Adipocyte (in vitro differentiated cells): ENCODE data around the gene ERH.
A peak's percentile ranks its signal among the peaks of the same experiment; 100 is the strongest.

Experiments
- DNase-seq: peaks from one replicate; pipeline ENCODE4 v3.0.0-alpha.2; 2015; ENCODE audit warnings: low read depth
- H3K27me3 ChIP-seq: replicated peaks from 2 replicates; pipeline ENCODE4 v1.7.0; 2013; ENCODE audit warnings: mild to moderate bottlenecking, low read length, moderate library complexity; ENCODE audit not compliant: control insufficient read depth, insufficient read depth
- H3K36me3 ChIP-seq: 2 replicates; pipeline ENCODE4 v1.7.0; 2013; ENCODE audit warnings: low read length, mild to moderate bottlenecking, moderate library complexity; ENCODE audit not compliant: control insufficient read depth, insufficient read depth, severe bottlenecking
- H3K4me1 ChIP-seq: 2 replicates; pipeline ENCODE4 v1.7.0; 2013; ENCODE audit warnings: mild to moderate bottlenecking, low read length, moderate library complexity; ENCODE audit not compliant: control insufficient read depth, insufficient read depth
- H3K4me3 ChIP-seq: 2 replicates; pipeline ENCODE4 v1.7.0; 2013; ENCODE audit warnings: mild to moderate bottlenecking, low read length, moderate library complexity
- H3K9ac ChIP-seq: 2 replicates; pipeline ENCODE4 v1.7.0; 2013; ENCODE audit warnings: mild to moderate bottlenecking, low read length, moderate library complexity
- H3K9me3 ChIP-seq: 2 replicates; pipeline ENCODE4 v1.7.0; 2013; ENCODE audit warnings: mild to moderate bottlenecking, low read length, moderate library complexity; ENCODE audit not compliant: control insufficient read depth

The ERH gene

GRCh38 chr14:69355154-69355597 is 42.9 kb downstream of the ERH start:
- no peak overlapping the region for H3K4me3 ChIP-seq
- no peak for DNase-seq
- H3K4me1 ChIP-seq, result peaks cover 12% of the 10 kb centered on the region
- H3K36me3 ChIP-seq, result no peaks in the 10 kb centered on the region
- no peaks in the 10 kb centered on the region for H3K27me3 ChIP-seq
- peak overlapping the region; percentile 40 for H3K9ac ChIP-seq
- H3K9me3 ChIP-seq, result no peaks in the 10 kb centered on the region

GRCh38 chr14:69354383-69355153 is 43.5 kb downstream of the ERH start:
- DNase-seq, result no peak
- H3K27me3 ChIP-seq, result no peaks in the 10 kb centered on the region
- peaks cover 12% of the 10 kb centered on the region for H3K4me1 ChIP-seq
- H3K9ac ChIP-seq, result no peak overlapping the region
- no peaks in the 10 kb centered on the region for H3K36me3 ChIP-seq
- no peaks in the 10 kb centered on the region for H3K9me3 ChIP-seq
- H3K4me3 ChIP-seq, result no peak overlapping the region

GRCh38 chr14:69353168-69353567 is 44.9 kb downstream of the ERH start:
- no peak overlapping the region for H3K4me3 ChIP-seq
- H3K4me1 ChIP-seq, result peaks cover 12% of the 10 kb centered on the region
- no peak for DNase-seq
- no peaks in the 10 kb centered on the region for H3K9me3 ChIP-seq
- H3K9ac ChIP-seq, result no peak overlapping the region
- no peaks in the 10 kb centered on the region for H3K27me3 ChIP-seq
- no peaks in the 10 kb centered on the region for H3K36me3 ChIP-seq

- Histone ChIP-seq H3K36me3 (no peaks in the 10 kb centered on the region), H3K27me3 (no peaks in the 10 kb centered on the region), H3K4me3 (no peak overlapping the region), H3K4me1 (peaks cover 12% of the 10 kb centered on the region), H3K9ac (no peak overlapping the region), H3K9me3 (no peaks in the 10 kb centered on the region)
- no peak for DNase-seq
These were observed 46.2 kb downstream of the ERH start for GRCh38 chr14:69351911-69352310.

GRCh38 chr14:69351385-69351784 is 46.7 kb downstream of the ERH start:
- Histone ChIP-seq H3K9ac (no peak overlapping the region), H3K9me3 (no peaks in the 10 kb centered on the region), H3K36me3 (no peaks in the 10 kb centered on the region), H3K27me3 (no peaks in the 10 kb centered on the region), H3K4me3 (no peak overlapping the region), H3K4me1 (peaks cover 12% of the 10 kb centered on the region)
- DNase-seq, result no peak

- Histone ChIP-seq H3K9ac (no peak overlapping the region), H3K9me3 (no peaks in the 10 kb centered on the region), H3K4me3 (no peak overlapping the region), H3K27me3 (no peaks in the 10 kb centered on the region), H3K4me1 (peaks cover 8% of the 10 kb centered on the region), H3K36me3 (no peaks in the 10 kb centered on the region)
- no peak for DNase-seq
These were observed 47.2 kb downstream of the ERH start for GRCh38 chr14:69350892-69351291.

- Histone ChIP-seq H3K4me3 (no peak overlapping the region), H3K9ac (no peak overlapping the region), H3K27me3 (no peaks in the 10 kb centered on the region), H3K36me3 (no peaks in the 10 kb centered on the region), H3K9me3 (no peaks in the 10 kb centered on the region), H3K4me1 (no peaks in the 10 kb centered on the region)
- DNase-seq, result no peak
These were observed 48.9 kb downstream of the ERH start for GRCh38 chr14:69349091-69349777.

GRCh38 chr14:69346710-69347109 is 51.4 kb downstream of the ERH start:
- Histone ChIP-seq H3K9me3 (no peaks in the 10 kb centered on the region), H3K9ac (no peak overlapping the region), H3K4me1 (no peaks in the 10 kb centered on the region), H3K27me3 (no peaks in the 10 kb centered on the region), H3K36me3 (no peaks in the 10 kb centered on the region), H3K4me3 (no peak overlapping the region)
- peak; percentile 14 for DNase-seq

- Histone ChIP-seq H3K9me3 (no peaks in the 10 kb centered on the region), H3K9ac (no peak overlapping the region), H3K27me3 (no peaks in the 10 kb centered on the region), H3K4me1 (no peaks in the 10 kb centered on the region), H3K36me3 (no peaks in the 10 kb centered on the region), H3K4me3 (no peak overlapping the region)
- no peak for DNase-seq
These were observed 52.7 kb downstream of the ERH start for GRCh38 chr14:69345402-69345801.

GRCh38 chr14:69344171-69344570 is 53.9 kb downstream of the ERH start:
- Histone ChIP-seq H3K36me3 (no peaks in the 10 kb centered on the region), H3K27me3 (no peaks in the 10 kb centered on the region), H3K9me3 (no peaks in the 10 kb centered on the region), H3K4me3 (no peak overlapping the region), H3K4me1 (no peaks in the 10 kb centered on the region), H3K9ac (no peak overlapping the region)
- DNase-seq, result no peak

GRCh38 chr14:69342928-69343525 is 55.1 kb downstream of the ERH start:
- DNase-seq, result no peak
- H3K9me3 ChIP-seq, result no peaks in the 10 kb centered on the region
- no peak overlapping the region for H3K4me3 ChIP-seq
- H3K9ac ChIP-seq, result no peak overlapping the region
- H3K4me1 ChIP-seq, result no peaks in the 10 kb centered on the region
- H3K27me3 ChIP-seq, result no peaks in the 10 kb centered on the region
- no peaks in the 10 kb centered on the region for H3K36me3 ChIP-seq
